Measurements from ENCODE around the gene GMIP. TPM values are rescaled to one million over a fixed set of nuclear protein-coding genes. Genes with fewer than 3 reads are reported as not detected.

The GMIP gene
- total RNA-seq, 2 experiments from 2014 or later: 38.7 to 40.6 TPM

GRCh38 chr19:19592690-19593089, 50.8 kb downstream of the GMIP start:
- Mint-ChIP-seq H3K4me1 (ENCODE audit: low read depth) (peaks cover 83% of the 10 kb centered on the region), H3K27ac (peak overlapping the region; percentile 63), H3K27me3 (ENCODE audit: low read depth) (no peaks in the 10 kb centered on the region), H3K36me3 (ENCODE audit: low read depth) (peaks cover 17% of the 10 kb centered on the region), H3K9me3 (no peaks in the 10 kb centered on the region), H3K4me3 (no peak overlapping the region)
- CTCF ChIA-PET: no interaction called here
- intact Hi-C loops (cut with micrococcal nuclease): no loop called here
- no peak for DNase-seq

GRCh38 chr19:19591133-19591825, 52.2 kb downstream of the GMIP start:
- CTCF ChIA-PET: interaction anchor here (0.5 to 1.1 kb wide), 4 partner anchors 9 to 46 kb away, joined by 3 read pairs; no protein-coding TSS in a partner anchor
- H3K4me1 Mint-ChIP-seq (ENCODE audit: low read depth): peaks cover 71% of the 10 kb centered on the region
- peak overlapping the region; percentile 93 for H3K27ac Mint-ChIP-seq

GRCh38 chr19:19588546-19588945, 54.9 kb downstream of the GMIP start:
- Mint-ChIP-seq H3K4me3 (no peak overlapping the region), H3K27ac (peak overlapping the region; percentile 77), H3K4me1 (ENCODE audit: low read depth) (peaks cover 51% of the 10 kb centered on the region), H3K9me3 (no peaks in the 10 kb centered on the region), H3K36me3 (ENCODE audit: low read depth) (peaks cover 9% of the 10 kb centered on the region), H3K27me3 (ENCODE audit: low read depth) (no peaks in the 10 kb centered on the region)
- intact Hi-C loops (cut with micrococcal nuclease): no loop called here
- DNase-seq: no peak
- CTCF ChIA-PET: interaction anchor here (1.1 to 2.0 kb wide), 2 partner anchors 34 to 56 kb away, joined by 3 to 5 read pairs; no protein-coding TSS in a partner anchor

More at GRCh38 chr19:19591133-19591825, 52.2 kb downstream of the GMIP start:
- peak overlapping the region; percentile 47 for H3K4me3 Mint-ChIP-seq
- no peaks in the 10 kb centered on the region for H3K9me3 Mint-ChIP-seq
- H3K27me3 Mint-ChIP-seq (ENCODE audit: low read depth): no peaks in the 10 kb centered on the region
- intact Hi-C loops (cut with micrococcal nuclease): loop anchor here (1.0 to 2.0 kb wide), 6 partner anchors 8 to 206 kb away; partner anchors contain the start of genes GMIP, LPAR2 and ZNF101
- DNase-seq: peak; percentile 91
- H3K36me3 Mint-ChIP-seq (ENCODE audit: low read depth): peaks cover 13% of the 10 kb centered on the region

GRCh38 chr19:19587771-19588170, 55.7 kb downstream of the GMIP start:
- Mint-ChIP-seq H3K27me3 (ENCODE audit: low read depth) (no peaks in the 10 kb centered on the region), H3K4me3 (no peak overlapping the region), H3K27ac (no peak overlapping the region), H3K36me3 (ENCODE audit: low read depth) (peaks cover 4% of the 10 kb centered on the region), H3K9me3 (no peaks in the 10 kb centered on the region), H3K4me1 (ENCODE audit: low read depth) (peaks cover 45% of the 10 kb centered on the region)
- intact Hi-C loops (cut with micrococcal nuclease): no loop called here
- CTCF ChIA-PET: interaction anchor here (0.6 to 1.1 kb wide), 5 partner anchors 33 to 71 kb away, joined by 3 to 6 read pairs (median 3); no protein-coding TSS in a partner anchor
- no peak for DNase-seq

GRCh38 chr19:19584356-19584755, 59.1 kb downstream of the GMIP start:
- Mint-ChIP-seq H3K27ac (no peak overlapping the region), H3K4me3 (no peak overlapping the region), H3K27me3 (ENCODE audit: low read depth) (no peaks in the 10 kb centered on the region), H3K4me1 (ENCODE audit: low read depth) (peaks cover 29% of the 10 kb centered on the region), H3K36me3 (ENCODE audit: low read depth) (no peaks in the 10 kb centered on the region), H3K9me3 (no peaks in the 10 kb centered on the region)
- CTCF ChIA-PET: no interaction called here
- no peak for DNase-seq
- intact Hi-C loops (cut with micrococcal nuclease): no loop called here

GRCh38 chr19:19582471-19582870, 61.0 kb downstream of the GMIP start:
- H3K27me3 Mint-ChIP-seq (ENCODE audit: low read depth): no peaks in the 10 kb centered on the region
- no peaks in the 10 kb centered on the region for H3K36me3 Mint-ChIP-seq (ENCODE audit: low read depth)
- H3K9me3 Mint-ChIP-seq: no peaks in the 10 kb centered on the region
- H3K4me1 Mint-ChIP-seq (ENCODE audit: low read depth): peaks cover 17% of the 10 kb centered on the region
- intact Hi-C loops (cut with micrococcal nuclease): no loop called here
- H3K4me3 Mint-ChIP-seq: no peak overlapping the region
- DNase-seq: no peak
- H3K27ac Mint-ChIP-seq: no peak overlapping the region
- CTCF ChIA-PET: interaction anchor here (0.7 to 1.4 kb wide), 3 partner anchors 27 to 66 kb away, joined by 3 to 5 read pairs (median 5); partner anchors contain the start of gene GMIP

GRCh38 chr19:19581391-19581790, 62.1 kb downstream of the GMIP start:
- H3K27me3 Mint-ChIP-seq (ENCODE audit: low read depth): no peaks in the 10 kb centered on the region
- H3K27ac Mint-ChIP-seq: no peak overlapping the region

GRCh38 chr19:19580418-19580817, 63.0 kb downstream of the GMIP start:
- intact Hi-C loops (cut with micrococcal nuclease): no loop called here
- no peaks in the 10 kb centered on the region for H3K36me3 Mint-ChIP-seq (ENCODE audit: low read depth)
- no peaks in the 10 kb centered on the region for H3K9me3 Mint-ChIP-seq
- peaks cover 17% of the 10 kb centered on the region for H3K4me1 Mint-ChIP-seq (ENCODE audit: low read depth)
- no peak overlapping the region for H3K27ac Mint-ChIP-seq
- H3K4me3 Mint-ChIP-seq: no peak overlapping the region
- no peaks in the 10 kb centered on the region for H3K27me3 Mint-ChIP-seq (ENCODE audit: low read depth)
- CTCF ChIA-PET: interaction anchor here (3.5 kb wide), 1 partner anchor 26 kb away, joined by 19 read pairs; no protein-coding TSS in a partner anchor
- no peak for DNase-seq

More at GRCh38 chr19:19581391-19581790, 62.1 kb downstream of the GMIP start:
- intact Hi-C loops (cut with micrococcal nuclease): no loop called here
- Mint-ChIP-seq H3K9me3 (no peaks in the 10 kb centered on the region), H3K4me1 (ENCODE audit: low read depth) (peaks cover 17% of the 10 kb centered on the region), H3K4me3 (no peak overlapping the region), H3K36me3 (ENCODE audit: low read depth) (no peaks in the 10 kb centered on the region)
- DNase-seq: no peak
- CTCF ChIA-PET: no interaction called here

- Mint-ChIP-seq H3K4me3 (no peak overlapping the region), H3K9me3 (no peaks in the 10 kb centered on the region), H3K27ac (no peak overlapping the region), H3K36me3 (ENCODE audit: low read depth) (no peaks in the 10 kb centered on the region), H3K27me3 (ENCODE audit: low read depth) (no peaks in the 10 kb centered on the region), H3K4me1 (ENCODE audit: low read depth) (peaks cover 17% of the 10 kb centered on the region)
- intact Hi-C loops (cut with micrococcal nuclease): no loop called here
- peak; percentile 35 for DNase-seq
- CTCF ChIA-PET: interaction anchor here (3.5 kb wide), 1 partner anchor 26 kb away, joined by 19 read pairs; no protein-coding TSS in a partner anchor
Measured at GRCh38 chr19:19579533-19580361, 63.7 kb downstream of the GMIP start.

Other genes with a start within 250 kb of the GMIP start
- 100 to 1,000 TPM in 1 of 2 experiments, 10 to 100 TPM in 1; 91.2 to 100 TPM for gene GATAD2A, start 238.0 kb downstream of the GMIP start, total RNA-seq
- gene TSSK6, start 128.1 kb downstream of the GMIP start, total RNA-seq: 1 to 10 TPM; 4.5 TPM
- 100 to 1,000 TPM; 351 to 376 TPM for gene NDUFA13, start 127.4 kb downstream of the GMIP start, total RNA-seq
- 1 to 10 TPM; 6.5 to 7.2 TPM for gene YJEFN3, start 114.7 kb downstream of the GMIP start, total RNA-seq
- gene CILP2, start 105.4 kb downstream of the GMIP start, total RNA-seq: under 1 TPM; 0.14 to 0.22 TPM
- 10 to 100 TPM; 13.5 to 17.5 TPM for gene PBX4, start 25.0 kb downstream of the GMIP start, total RNA-seq
- gene LPAR2, start 15.4 kb downstream of the GMIP start, total RNA-seq: 10 to 100 TPM; 20.2 to 20.7 TPM
- 10 to 100 TPM; 48.7 to 55.1 TPM for gene ATP13A1, start 20.0 kb upstream of the GMIP start, total RNA-seq
- 10 to 100 TPM; 51.8 to 54.3 TPM for gene ZNF101, start 25.2 kb upstream of the GMIP start, total RNA-seq
- gene ZNF14, start 89.5 kb upstream of the GMIP start, total RNA-seq: 1 to 10 TPM; 8.4 TPM
- 10 to 100 TPM; 32.6 to 34.0 TPM for gene ZNF506, start 178.1 kb upstream of the GMIP start, total RNA-seq
- 1 to 10 TPM; 6.1 to 9.6 TPM for gene ZNF253, start 222.2 kb upstream of the GMIP start, total RNA-seq